ENCODE results near the gene FAM83G. TPM values are rescaled to one million over a fixed set of nuclear protein-coding genes. Genes with fewer than 3 reads are reported as not detected.

FAM83G gene
- polyA plus RNA-seq, 1 of the 3 experiments (the other 2 are of a cell fraction) = 6.5 TPM

DNA sequence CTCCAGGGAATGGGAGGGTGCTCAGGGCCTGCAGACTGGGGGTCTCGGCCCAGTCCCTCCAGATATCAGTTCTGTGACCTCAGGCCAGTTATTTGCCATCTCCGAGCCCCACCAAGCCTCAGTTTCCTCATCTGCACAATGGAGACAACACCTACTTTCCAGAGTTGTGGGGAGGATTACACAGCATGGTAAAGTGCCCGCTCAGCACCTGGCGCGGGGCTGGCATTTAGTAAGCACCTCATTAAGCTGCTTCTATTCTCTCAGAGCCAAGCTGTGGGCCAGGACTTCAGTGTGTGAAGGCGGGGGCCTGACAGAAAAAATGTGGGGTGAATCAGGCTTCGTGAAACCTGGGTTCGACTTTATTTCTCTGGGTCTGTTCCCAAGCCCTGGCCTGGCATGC is 5.2 kb downstream of the FAM83G start:
- Histone ChIP-seq H3K27ac (ENCODE audit: low read depth in 2 of 2, low read length in 1 of 2) (no peak overlapping the region), H3K4me2 (no peak overlapping the region), H3K9me2 (no peaks in the 10 kb centered on the region), H3K9me3 (peaks cover 15% of the 10 kb centered on the region; the same call in 1 of the 2 replicates), H3K36me3 (replicated peaks in 1 of 2; ENCODE audit: control insufficient read depth in 1 of 2, insufficient read depth in 2 of 2, low read length in 1 of 2) (peaks cover 4 to 17% of the 10 kb centered on the region in 2 experiments), H3K9ac (no peak overlapping the region), H4K20me1 (ENCODE audit: insufficient read depth) (no peaks in the 10 kb centered on the region), H2AFZ (ENCODE audit: low read depth) (no peak overlapping the region), H3K27me3 (ENCODE audit: insufficient read depth) (no peaks in the 10 kb centered on the region), H3K4me3 (ENCODE audit: low read depth in 2 of 2, low read length in 1 of 2) (no peak overlapping the region), H3K4me1 (ENCODE audit: control insufficient read depth in 1 of 2, insufficient read depth in 2 of 2, low read depth in 1 of 2, low read length in 1 of 2) (peaks cover 8 to 9% of the 10 kb centered on the region in 2 experiments; a peak in 2 of 4 replicates), H3F3A (replicated peaks; ENCODE audit: insufficient read depth) (no peaks in the 10 kb centered on the region), H3K79me2 (ENCODE audit: insufficient read depth) (peaks cover 91% of the 10 kb centered on the region)
- 100% methylated on average over 4 of the region's 8 CpGs for WGBS (ENCODE audit: low lambda C conversion rate)
- ChIA-PET POLR2A (no interaction called here), CTCF (interaction anchor here (1.0 to 3.2 kb wide), 2 partner anchors 38 kb away, joined by 3 to 14 read pairs; no protein-coding TSS in a partner anchor)
- TF ChIP-seq MXI1 (IDR thresholded peaks at IDR 0.05; ENCODE audit: low read depth, low read length) (no peak), RFX5 (IDR thresholded peaks at IDR 0.05; ENCODE audit: low read length) (no peak), JUND (IDR thresholded peaks at IDR 0.05) (no peak), EZH2phosphoT487 (IDR thresholded peaks at IDR 0.05; ENCODE audit: borderline replicate concordance, low read depth) (no peak), YY1 (IDR thresholded peaks at IDR 0.05; ENCODE audit: low read depth) (no peak), FOXJ3 (CRISPR knock-in tag; IDR thresholded peaks at IDR 0.05) (no peak), SIN3A (IDR thresholded peaks at IDR 0.05; ENCODE audit: borderline replicate concordance, low read depth, low read length) (no peak), RAD21 (IDR thresholded peaks at IDR 0.05; ENCODE audit: low read length) (no peak), RCOR1 (IDR thresholded peaks at IDR 0.05; ENCODE audit: low read length) (no peak), NFIC (IDR thresholded peaks at IDR 0.05; ENCODE audit: borderline replicate concordance) (no peak), TEAD4 (IDR thresholded peaks at IDR 0.05; ENCODE audit: borderline replicate concordance, insufficient read depth) (no peak)
- TF ChIP-seq, protein P1, sequence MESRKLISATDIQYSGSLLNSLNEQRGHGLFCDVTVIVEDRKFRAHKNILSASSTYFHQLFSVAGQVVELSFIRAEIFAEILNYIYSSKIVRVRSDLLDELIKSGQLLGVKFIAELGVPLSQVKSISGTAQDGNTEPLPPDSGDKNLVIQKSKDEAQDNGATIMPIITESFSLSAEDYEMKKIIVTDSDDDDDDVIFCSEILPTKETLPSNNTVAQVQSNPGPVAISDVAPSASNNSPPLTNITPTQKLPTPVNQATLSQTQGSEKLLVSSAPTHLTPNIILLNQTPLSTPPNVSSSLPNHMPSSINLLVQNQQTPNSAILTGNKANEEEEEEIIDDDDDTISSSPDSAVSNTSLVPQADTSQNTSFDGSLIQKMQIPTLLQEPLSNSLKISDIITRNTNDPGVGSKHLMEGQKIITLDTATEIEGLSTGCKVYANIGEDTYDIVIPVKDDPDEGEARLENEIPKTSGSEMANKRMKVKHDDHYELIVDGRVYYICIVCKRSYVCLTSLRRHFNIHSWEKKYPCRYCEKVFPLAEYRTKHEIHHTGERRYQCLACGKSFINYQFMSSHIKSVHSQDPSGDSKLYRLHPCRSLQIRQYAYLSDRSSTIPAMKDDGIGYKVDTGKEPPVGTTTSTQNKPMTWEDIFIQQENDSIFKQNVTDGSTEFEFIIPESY (IDR thresholded peaks at IDR 0.05; ENCODE audit: borderline replicate concordance, low read depth) = no peak
- TF ChIP-seq, protein P2, sequence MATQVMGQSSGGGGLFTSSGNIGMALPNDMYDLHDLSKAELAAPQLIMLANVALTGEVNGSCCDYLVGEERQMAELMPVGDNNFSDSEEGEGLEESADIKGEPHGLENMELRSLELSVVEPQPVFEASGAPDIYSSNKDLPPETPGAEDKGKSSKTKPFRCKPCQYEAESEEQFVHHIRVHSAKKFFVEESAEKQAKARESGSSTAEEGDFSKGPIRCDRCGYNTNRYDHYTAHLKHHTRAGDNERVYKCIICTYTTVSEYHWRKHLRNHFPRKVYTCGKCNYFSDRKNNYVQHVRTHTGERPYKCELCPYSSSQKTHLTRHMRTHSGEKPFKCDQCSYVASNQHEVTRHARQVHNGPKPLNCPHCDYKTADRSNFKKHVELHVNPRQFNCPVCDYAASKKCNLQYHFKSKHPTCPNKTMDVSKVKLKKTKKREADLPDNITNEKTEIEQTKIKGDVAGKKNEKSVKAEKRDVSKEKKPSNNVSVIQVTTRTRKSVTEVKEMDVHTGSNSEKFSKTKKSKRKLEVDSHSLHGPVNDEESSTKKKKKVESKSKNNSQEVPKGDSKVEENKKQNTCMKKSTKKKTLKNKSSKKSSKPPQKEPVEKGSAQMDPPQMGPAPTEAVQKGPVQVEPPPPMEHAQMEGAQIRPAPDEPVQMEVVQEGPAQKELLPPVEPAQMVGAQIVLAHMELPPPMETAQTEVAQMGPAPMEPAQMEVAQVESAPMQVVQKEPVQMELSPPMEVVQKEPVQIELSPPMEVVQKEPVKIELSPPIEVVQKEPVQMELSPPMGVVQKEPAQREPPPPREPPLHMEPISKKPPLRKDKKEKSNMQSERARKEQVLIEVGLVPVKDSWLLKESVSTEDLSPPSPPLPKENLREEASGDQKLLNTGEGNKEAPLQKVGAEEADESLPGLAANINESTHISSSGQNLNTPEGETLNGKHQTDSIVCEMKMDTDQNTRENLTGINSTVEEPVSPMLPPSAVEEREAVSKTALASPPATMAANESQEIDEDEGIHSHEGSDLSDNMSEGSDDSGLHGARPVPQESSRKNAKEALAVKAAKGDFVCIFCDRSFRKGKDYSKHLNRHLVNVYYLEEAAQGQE (IDR thresholded peaks at IDR 0.05; ENCODE audit: low read depth, low read length) = no peak
- TF ChIP-seq, protein P3, sequence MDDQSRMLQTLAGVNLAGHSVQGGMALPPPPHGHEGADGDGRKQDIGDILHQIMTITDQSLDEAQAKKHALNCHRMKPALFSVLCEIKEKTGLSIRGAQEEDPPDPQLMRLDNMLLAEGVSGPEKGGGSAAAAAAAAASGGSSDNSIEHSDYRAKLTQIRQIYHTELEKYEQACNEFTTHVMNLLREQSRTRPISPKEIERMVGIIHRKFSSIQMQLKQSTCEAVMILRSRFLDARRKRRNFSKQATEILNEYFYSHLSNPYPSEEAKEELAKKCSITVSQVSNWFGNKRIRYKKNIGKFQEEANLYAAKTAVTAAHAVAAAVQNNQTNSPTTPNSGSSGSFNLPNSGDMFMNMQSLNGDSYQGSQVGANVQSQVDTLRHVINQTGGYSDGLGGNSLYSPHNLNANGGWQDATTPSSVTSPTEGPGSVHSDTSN (IDR thresholded peaks at IDR 0.05) = no peak
- no peak for DNase-seq

Data from SK-N-SH (cell line).